GM23338 (cell line): ENCODE data around the gene GPHN.

ENCODE experiments used
- CREB1 ChIP-seq: fragments of 250-450 bp; sonication (Bioruptor Pico); IDR thresholded peaks from 2 replicates; pipeline ENCODE4 v1.5.0; 2020; ENCODE audit warnings: low read depth, mild to moderate bottlenecking, moderate library complexity
- CTCF ChIP-seq, 2 experiments: fragments of 200-600 bp in 1 of 2; sonication (generic) in 1 of 2; conservative IDR thresholded peaks; 2 replicates each; pipeline versions ENCODE4 v1.5.1 to v1.6.1; 2016 to 2017; ENCODE audit warnings: antibody characterized with exemption in 2 of 2, low read depth in 2 of 2, mild to moderate bottlenecking in 2 of 2, moderate library complexity in 1 of 2
- ETS1 ChIP-seq: IDR thresholded peaks from 2 replicates; pipeline ENCODE4 v1.6.1; 2016; ENCODE audit warnings: antibody characterized with exemption
- EZH2 ChIP-seq: fragments of 200-600 bp; sonication (generic); IDR thresholded peaks from one replicate; pipeline ENCODE4 v1.8.0; 2017; ENCODE audit warnings: antibody characterized with exemption, mild to moderate bottlenecking, low read depth; ENCODE audit not compliant: unreplicated experiment
- EZH2phosphoT487 ChIP-seq: fragments of 200-600 bp; sonication (generic); IDR thresholded peaks from one replicate; pipeline ENCODE4 v1.8.1; 2018; ENCODE audit warnings: antibody characterized with exemption; ENCODE audit not compliant: unreplicated experiment
- JUNB ChIP-seq: IDR thresholded peaks from one replicate; pipeline ENCODE4 v1.6.1; 2016; ENCODE audit warnings: antibody characterized with exemption; ENCODE audit not compliant: unreplicated experiment
- NANOG ChIP-seq: IDR thresholded peaks from 2 replicates; pipeline ENCODE4 v1.6.1; 2016; ENCODE audit warnings: antibody characterized with exemption, borderline replicate concordance
- POLR2AphosphoS5 ChIP-seq: IDR thresholded peaks from 2 replicates; pipeline ENCODE4 v1.6.1; 2016; ENCODE audit warnings: antibody characterized with exemption, low read depth
- REST ChIP-seq: IDR thresholded peaks from one replicate; pipeline ENCODE4 v1.6.1; 2018; ENCODE audit warnings: antibody characterized with exemption; ENCODE audit not compliant: unreplicated experiment
- ZNF114 ChIP-seq: fragments of 250-450 bp; sonication (Bioruptor Pico); IDR thresholded peaks from 2 replicates; pipeline ENCODE4 v1.5.0; 2020; ENCODE audit warnings: mild to moderate bottlenecking, moderate library complexity
- ZNF331 ChIP-seq: fragments of 250-450 bp; sonication (Bioruptor Pico); IDR thresholded peaks from 2 replicates; pipeline ENCODE4 v1.5.0; 2020; ENCODE audit warnings: low read depth, mild to moderate bottlenecking, moderate library complexity
- ZNF462 ChIP-seq: fragments of 250-450 bp; sonication (Bioruptor Pico); IDR thresholded peaks from 2 replicates; pipeline ENCODE4 v1.5.0; 2020; ENCODE audit warnings: mild to moderate bottlenecking, moderate library complexity

GRCh38 chr14:66652525-66653106, 144.7 kb downstream of the GPHN start:
- TF ChIP-seq EZH2 (no peak), POLR2AphosphoS5 (no peak), CTCF (conservative IDR thresholded peaks at IDR 0.05; ENCODE audit: low read depth in 2 of 2) (no peak), REST (no peak), CREB1 (CRISPR knock-in tag) (no peak), EZH2phosphoT487 (no peak), JUNB (no peak), ZNF462 (CRISPR knock-in tag) (no peak), ETS1 (no peak), ZNF331 (no peak), ZNF114 (CRISPR knock-in tag) (no peak), NANOG (no peak)
